Kidney (tissue), 14 donors: Measurements from ENCODE around the gene LSAMP. TPM values are rescaled to one million over a fixed set of nuclear protein-coding genes. Genes with fewer than 3 reads are reported as not detected.
A peak's percentile ranks its signal among the peaks of the same experiment; 100 is the strongest.

Source experiments
- DNase-seq, 5 donors: peaks; one replicate each; pipeline ENCODE4 v3.0.0-alpha.2; 2013 to 2020
- FAIRE-seq: peaks from 2 replicates; lab custom pipeline; 2012; peaks lifted over from hg19 to GRCh38; lab: Jason Lieb, UNC
- H3K27ac ChIP-seq, 2 donors: one replicate each; pipeline ENCODE4 v1.7.0; 2013; ENCODE audit warnings: low read depth in 2 of 2, low read length in 2 of 2, inconsistent platforms in 1 of 2
- H3K27me3 ChIP-seq: one replicate; pipeline ENCODE4 v1.7.1; 2013; ENCODE audit warnings: low read length, inconsistent platforms; ENCODE audit not compliant: control insufficient read depth, insufficient read depth
- H3K36me3 ChIP-seq, 3 donors: one replicate each; pipeline versions ENCODE4 v1.7.0 to v1.7.1; 2013; ENCODE audit warnings: low read length in 3 of 3, control low read depth in 1 of 3, inconsistent platforms in 1 of 3; ENCODE audit not compliant: insufficient read depth in 3 of 3, control insufficient read depth in 2 of 3
- H3K4me1 ChIP-seq, 3 donors: one replicate each; pipeline versions ENCODE4 v1.7.0 to v1.7.1; 2013; ENCODE audit warnings: low read length in 3 of 3, inconsistent platforms in 1 of 3, low read depth in 1 of 3; ENCODE audit not compliant: control insufficient read depth in 2 of 3, insufficient read depth in 2 of 3
- H3K4me3 ChIP-seq, 3 donors: one replicate each; pipeline versions ENCODE4 v1.7.0 to v1.8.1; 2013; ENCODE audit warnings: low read length in 3 of 3, control low read depth in 1 of 3, inconsistent platforms in 1 of 3
- H3K9ac ChIP-seq, 3 donors: one replicate each; pipeline versions ENCODE4 v1.7.0 to v1.7.1; 2013; ENCODE audit warnings: low read length in 3 of 3, control low read depth in 1 of 3, inconsistent platforms in 1 of 3
- H3K9me3 ChIP-seq, 3 donors: one replicate each; pipeline versions ENCODE4 v1.7.0 to v1.7.1; 2013; ENCODE audit warnings: low read length in 3 of 3, control low read depth in 1 of 3, inconsistent platforms in 1 of 3; ENCODE audit not compliant: control insufficient read depth in 2 of 3, insufficient read depth in 1 of 3
- CTCF ChIP-seq: IDR thresholded peaks from 3 replicates; pipeline ENCODE4 v1.5.1; 2012; ENCODE audit warnings: mild to moderate bottlenecking, moderate library complexity, borderline replicate concordance; ENCODE audit not compliant: insufficient read depth; ENCODE audit errors: extremely low read depth
- intact Hi-C: fragments of 100-400 bp; cut with DNase I; formaldehyde crosslinking; loops from one replicate; pipeline ENCODE4 v1.11.1; 2022
- polyA plus RNA-seq: library from polyadenylated mRNA; stranded (reverse); fragments of 350-450 nt; fragmentation: Illumina TruSeq; extraction: RNeasy Lipid Tissue Mini Kit (QIAGEN cat#74804); gene quantifications from one replicate; pipeline ENCODE4 v1.2.3, GENCODE V29; 2014; ENCODE audit warnings: low read depth, low replicate concordance; ENCODE audit not compliant: insufficient read depth
- total RNA-seq: library from RNA; stranded (reverse); fragmentation: NEBNext Ultra II Directional; extraction: Animal tissue kit (Norgen Biotek cat#: 25700); gene quantifications from one replicate; pipeline ENCODE4 v1.2.1, GENCODE V29; 2021
- donor health status: control.
- donor health status: control.
- donor health status: control.
- donor health status: control.
- donor health status: control.
- donor health status: DM: yes; HTN: yes; CAD: no.
- donor health status: Normal renal cell carcinoma (clear cell type).

Gene LSAMP
- total and polyA plus RNA-seq, 2 donors from 2014 or later, result 1.4 to 3.5 TPM

- no peak for FAIRE-seq
- Histone ChIP-seq H3K27ac (no peak overlapping the region), H3K4me3 (no peak overlapping the region), H3K9ac (no peak overlapping the region), H3K9me3 (no peaks in the 10 kb centered on the region), H3K27me3 (no peaks in the 10 kb centered on the region), H3K36me3 (no peaks in the 10 kb centered on the region), H3K4me1 (peaks cover 0 to 3% (median 0%) of the 10 kb centered on the region in 3 donors)
- intact Hi-C loops, result no loop called here
- TF ChIP-seq CTCF, result no peak
- no peak for DNase-seq
Observed at GRCh38 chr3:116233711-116234357, 211.5 kb downstream of the LSAMP start.

DNA sequence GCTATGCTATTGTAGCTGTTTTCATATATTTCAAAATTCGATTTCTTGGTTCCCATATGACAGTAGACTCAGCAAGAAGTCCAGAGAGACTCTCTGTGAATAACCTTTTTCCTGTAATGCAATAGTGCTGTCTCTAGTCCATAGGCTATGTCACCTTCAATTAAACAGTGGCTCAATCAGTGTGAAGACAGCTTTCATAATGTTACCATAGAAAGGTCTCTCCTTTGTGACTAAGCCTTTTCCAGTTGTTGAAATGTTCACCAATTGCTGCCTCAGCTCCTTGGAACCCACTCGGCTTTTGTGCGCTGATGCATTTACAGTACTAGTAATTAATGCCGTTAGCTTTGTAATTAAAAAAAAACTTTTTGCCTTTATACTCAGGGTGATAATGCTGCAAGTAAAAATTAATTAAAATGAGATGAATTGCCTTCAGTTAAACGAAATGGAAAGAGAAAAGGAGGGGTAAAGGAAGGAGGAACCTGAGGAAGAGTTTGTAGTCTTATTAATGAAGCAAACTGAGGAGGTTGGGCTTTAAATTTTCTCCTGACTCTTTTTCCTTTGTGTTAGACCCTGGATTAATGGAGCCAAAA, 214.8 kb downstream of the LSAMP start:
- DNase-seq (peak in 2 of 5 donors; percentile 14 to 32), FAIRE-seq (no peak)
- Histone ChIP-seq H3K36me3 (no peaks in the 10 kb centered on the region), H3K4me3 (no peak overlapping the region), H3K27me3 (no peaks in the 10 kb centered on the region), H3K9me3 (no peaks in the 10 kb centered on the region), H3K27ac (no peak overlapping the region), H3K4me1 (peaks cover 0 to 3% (median 0%) of the 10 kb centered on the region in 3 donors), H3K9ac (no peak overlapping the region)
- intact Hi-C loops, result no loop called here
- TF ChIP-seq CTCF, result no peak

DNA sequence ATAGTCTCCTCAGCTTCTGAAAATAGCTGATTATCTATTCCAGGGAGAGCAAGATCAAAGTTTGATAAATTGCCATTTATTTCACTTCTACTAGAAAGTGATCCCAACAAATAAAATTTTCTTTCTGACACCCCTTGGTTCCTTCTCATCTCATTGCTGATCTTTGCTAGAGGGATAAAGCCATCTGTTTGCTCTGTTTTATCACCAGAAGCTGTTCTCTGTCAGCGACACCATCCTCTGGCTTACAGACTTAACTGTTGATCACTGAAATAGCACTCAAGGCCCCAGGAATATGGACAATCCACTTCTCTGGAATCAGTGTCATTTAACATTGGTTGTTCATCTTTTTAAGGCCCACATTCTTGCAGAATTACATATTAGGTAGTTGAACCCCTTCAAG, 219.0 kb downstream of the LSAMP start:
- intact Hi-C loops, result no loop called here
- no peaks in the 10 kb centered on the region for H3K9me3 ChIP-seq
- no peak for TF ChIP-seq CTCF
- H3K4me1 ChIP-seq, result peaks cover 0 to 3% (median 0%) of the 10 kb centered on the region in 3 donors
- no peaks in the 10 kb centered on the region for H3K27me3 ChIP-seq
- FAIRE-seq (no peak), DNase-seq (no peak)
- no peak overlapping the region for H3K4me3 ChIP-seq
- no peak overlapping the region for H3K27ac ChIP-seq
- no peaks in the 10 kb centered on the region for H3K36me3 ChIP-seq
- no peak overlapping the region for H3K9ac ChIP-seq
